H1 (cell line): Measurements from ENCODE around the gene NUP85. TPM values are rescaled to one million over a fixed set of nuclear protein-coding genes. Genes with fewer than 3 reads are reported as not detected.
A peak's percentile ranks its signal among the peaks of the same experiment; 100 is the strongest.

ENCODE experiments used
- CTCF ChIA-PET: fragments of 300-600 bp; sonication (Branson Sonifier 250); formaldehyde crosslinking; loops from one replicate; lab custom pipeline; 2021; ENCODE audit not compliant: partially characterized antibody; lab: Charles Lee
- POLR2A ChIA-PET: fragments of 300-600 bp; sonication (Branson Sonifier 250); formaldehyde crosslinking; loops from one replicate; lab custom pipeline; 2021; ENCODE audit warnings: inconsistent platforms; ENCODE audit not compliant: partially characterized antibody; lab: Charles Lee
- DNase-seq, 2 experiments: peaks; one replicate each; pipeline versions ENCODE4 v3.0.0 to v3.0.0-alpha.2; 2010 to 2022; ENCODE audit warnings: low spot score in 2 of 2, low read depth in 1 of 2, mixed read lengths in 1 of 2
- FAIRE-seq: peaks from 2 replicates; lab custom pipeline; 2011; peaks lifted over from hg19 to GRCh38; lab: Jason Lieb, UNC
- H2AFZ ChIP-seq: 2 replicates; pipeline ENCODE4 v1.8.1; 2012; ENCODE audit warnings: low read length, inconsistent platforms
- H2AK5ac ChIP-seq: 2 replicates; pipeline ENCODE4 v1.6.1; 2013; ENCODE audit warnings: low read depth, low read length
- H2BK120ac ChIP-seq: replicated peaks from 2 replicates; pipeline ENCODE3; 2013; ENCODE audit warnings: low read depth, low read length, inconsistent platforms
- H2BK12ac ChIP-seq: 2 replicates; pipeline ENCODE4 v1.6.1; 2013; ENCODE audit warnings: low read depth, low read length
- H2BK15ac ChIP-seq: 2 replicates; pipeline ENCODE4 v1.6.1; 2013; ENCODE audit warnings: low read length
- H2BK20ac ChIP-seq: 2 replicates; pipeline ENCODE4 v1.6.1; 2013; ENCODE audit warnings: low read length
- H2BK5ac ChIP-seq: 2 replicates; pipeline ENCODE4 v1.6.1; 2013; ENCODE audit warnings: low read depth, low read length
- H3K14ac ChIP-seq: 2 replicates; pipeline ENCODE4 v1.6.1; 2013; ENCODE audit warnings: inconsistent platforms; ENCODE audit not compliant: insufficient read length
- H3K18ac ChIP-seq: 2 replicates; pipeline ENCODE4 v1.6.1; 2013; ENCODE audit warnings: low read length; ENCODE audit errors: extremely low read depth
- H3K23ac ChIP-seq: 2 replicates; pipeline ENCODE4 v1.6.1; 2013; ENCODE audit warnings: inconsistent platforms; ENCODE audit not compliant: insufficient read length
- H3K23me2 ChIP-seq: 2 replicates; pipeline ENCODE4 v1.6.1; 2013; ENCODE audit warnings: low read depth, low read length
- H3K27ac ChIP-seq: 2 replicates; pipeline ENCODE4 v1.6.1; 2011; ENCODE audit warnings: low read depth, low read length, inconsistent platforms
- H3K27me3 ChIP-seq, 4 experiments: replicated peaks in 1 of 4; 1 replicate in 1 of 4; 2 replicates in 3 of 4; pipeline versions ENCODE4 v1.6.1 to v1.8.1; 2011 to 2013; ENCODE audit warnings: low read length in 3 of 4, mild to moderate bottlenecking in 3 of 4, inconsistent platforms in 2 of 4, mixed read lengths in 2 of 4, moderate library complexity in 1 of 4; ENCODE audit not compliant: control insufficient read depth in 3 of 4, insufficient read depth in 3 of 4; ENCODE audit errors: extremely low read depth in 1 of 4
- H3K36me3 ChIP-seq, 4 experiments: 2 replicates each; pipeline versions ENCODE4 v1.6.1 to v1.8.1; 2011 to 2013; ENCODE audit warnings: mild to moderate bottlenecking in 4 of 4, low read length in 3 of 4, moderate library complexity in 2 of 4, control low read depth in 1 of 4, inconsistent platforms in 1 of 4; ENCODE audit not compliant: insufficient read depth in 4 of 4, control insufficient read depth in 2 of 4
- H3K4ac ChIP-seq: replicated peaks from 2 replicates; pipeline ENCODE3; 2013; ENCODE audit warnings: low read length, low read depth, mixed read lengths, inconsistent platforms; ENCODE audit not compliant: insufficient read length
- H3K4me1 ChIP-seq, 4 experiments: replicated peaks in 1 of 4; 1 replicate in 1 of 4; 2 replicates in 3 of 4; pipeline versions ENCODE4 v1.6.1 to v1.8.1; 2011 to 2013; ENCODE audit warnings: low read length in 3 of 4, inconsistent platforms in 2 of 4, mixed read lengths in 1 of 4; ENCODE audit not compliant: insufficient read depth in 4 of 4, control insufficient read depth in 3 of 4
- H3K4me2 ChIP-seq, 2 experiments: 2 replicates each; pipeline versions ENCODE4 v1.6.1 to v1.8.1; 2011 to 2013; ENCODE audit warnings: low read depth in 2 of 2, low read length in 2 of 2, control low read depth in 1 of 2, inconsistent platforms in 1 of 2, mild to moderate bottlenecking in 1 of 2; ENCODE audit not compliant: insufficient read depth in 1 of 2
- H3K4me3 ChIP-seq, 4 experiments: fragments of 200-600, 300-600 bp in 1 of 4; sonication (generic), shearing (Covaris generic), sonication (Bioruptor Twin) in 1 of 4; 2 replicates each; pipeline versions ENCODE4 v1.5.1 to v1.8.1; 2011 to 2016; ENCODE audit warnings: low read length in 4 of 4, low read depth in 3 of 4, control low read depth in 2 of 4, inconsistent platforms in 2 of 4, mild to moderate bottlenecking in 2 of 4, mixed read lengths in 1 of 4, moderate library complexity in 1 of 4; ENCODE audit not compliant: insufficient read depth in 2 of 4; ENCODE audit errors: extremely low read depth in 1 of 4
- H3K56ac ChIP-seq: replicated peaks from 2 replicates; pipeline ENCODE3; 2013; ENCODE audit warnings: low read depth, mild to moderate bottlenecking, mixed read lengths, low read length, inconsistent platforms; ENCODE audit not compliant: insufficient read length
- H3K79me1 ChIP-seq: 2 replicates; pipeline ENCODE4 v1.6.1; 2013; ENCODE audit warnings: low read depth, low read length, control low read depth
- H3K79me2 ChIP-seq, 2 experiments: 2 replicates each; pipeline versions ENCODE4 v1.6.1 to v1.8.1; 2012 to 2013; ENCODE audit warnings: low read length in 2 of 2, mild to moderate bottlenecking in 2 of 2, inconsistent platforms in 1 of 2; ENCODE audit not compliant: insufficient read depth in 2 of 2, control insufficient read depth in 1 of 2
- H3K9ac ChIP-seq, 4 experiments: replicated peaks in 1 of 4; 1 replicate in 1 of 4; 2 replicates in 3 of 4; pipeline versions ENCODE4 v1.6.1 to v1.8.1; 2011 to 2013; ENCODE audit warnings: low read depth in 3 of 4, low read length in 3 of 4, control low read depth in 2 of 4, mild to moderate bottlenecking in 2 of 4, moderate library complexity in 2 of 4, inconsistent platforms in 1 of 4; ENCODE audit errors: extremely low read depth in 1 of 4
- H3K9me3 ChIP-seq, 2 experiments: 2 replicates each; pipeline versions ENCODE4 v1.6.1 to v1.8.1; 2012 to 2013; ENCODE audit warnings: mild to moderate bottlenecking in 2 of 2, moderate library complexity in 2 of 2, control low read depth in 1 of 2, inconsistent platforms in 1 of 2, low read depth in 1 of 2, low read length in 1 of 2, mixed read lengths in 1 of 2; ENCODE audit not compliant: insufficient read depth in 2 of 2
- H4K20me1 ChIP-seq, 2 experiments: replicated peaks in 1 of 2; 2 replicates each; pipeline versions ENCODE3 to v1.8.1; 2011 to 2013; ENCODE audit warnings: inconsistent platforms in 2 of 2, low read length in 2 of 2, mild to moderate bottlenecking in 1 of 2; ENCODE audit not compliant: insufficient read depth in 2 of 2, control insufficient read depth in 1 of 2
- H4K5ac ChIP-seq: 2 replicates; pipeline ENCODE4 v1.6.1; 2013; ENCODE audit warnings: low read length, low read depth, mixed read lengths, inconsistent platforms; ENCODE audit not compliant: insufficient read length
- H4K8ac ChIP-seq: 2 replicates; pipeline ENCODE4 v1.8.0; 2013; ENCODE audit warnings: mild to moderate bottlenecking, moderate library complexity, low read length, inconsistent platforms; ENCODE audit not compliant: insufficient read depth; ENCODE audit errors: extremely low read depth
- H4K91ac ChIP-seq: replicated peaks from 2 replicates; pipeline ENCODE3; 2013; ENCODE audit warnings: low read length, mixed read lengths, inconsistent platforms; ENCODE audit not compliant: insufficient read length
- ASH2L ChIP-seq: fragments of 200-600, 300-600 bp; sonication (generic); IDR thresholded peaks from one replicate; pipeline ENCODE4 v1.7.1; 2017; ENCODE audit warnings: low read length
- BACH1 ChIP-seq: IDR thresholded peaks from 2 replicates; pipeline ENCODE4 v1.6.1; 2012; ENCODE audit warnings: low read length, improper control_type of control experiment
- CHD2 ChIP-seq: IDR thresholded peaks from 2 replicates; pipeline ENCODE4 v1.6.1; 2012; ENCODE audit warnings: low read length, improper control_type of control experiment
- KDM4A ChIP-seq: IDR thresholded peaks from one replicate; pipeline ENCODE4 v1.7.1; 2012; ENCODE audit warnings: low read depth, mild to moderate bottlenecking, moderate library complexity, low read length, inconsistent platforms; ENCODE audit not compliant: severe bottlenecking
- NANOG ChIP-seq: IDR thresholded peaks from 2 replicates; pipeline ENCODE4 v1.6.1; 2011; ENCODE audit warnings: low read length, low read depth, mild to moderate bottlenecking, inconsistent platforms; ENCODE audit not compliant: insufficient read depth, poor library complexity, severe bottlenecking
- POLR2A ChIP-seq, 2 experiments: IDR thresholded peaks; 1 replicate in 1 of 2; 2 replicates in 1 of 2; pipeline ENCODE4 v1.6.1; 2011; ENCODE audit warnings: low read depth in 2 of 2, low read length in 2 of 2, mild to moderate bottlenecking in 2 of 2; ENCODE audit errors: control extremely low read depth in 1 of 2
- RXRA ChIP-seq: IDR thresholded peaks from 2 replicates; pipeline ENCODE4 v1.6.1; 2011; ENCODE audit warnings: low read depth, mild to moderate bottlenecking, low read length, moderate library complexity; ENCODE audit not compliant: insufficient read depth
- SIN3A ChIP-seq, 2 experiments: IDR thresholded peaks in 1 of 2; conservative IDR thresholded peaks in 1 of 2; 2 replicates each; pipeline ENCODE4 v1.6.1; 2011 to 2012; ENCODE audit warnings: low read length in 2 of 2, improper control_type of control experiment in 1 of 2, low read depth in 1 of 2, mild to moderate bottlenecking in 1 of 2
- WGBS, 2 experiments: shearing (Covaris generic) in 1 of 2; methylation state at CpG; one replicate each; pipeline versions ENCODE4 v1.1.6 to v1.1.7; 2013 to 2015; ENCODE audit warnings: low lambda C conversion rate in 2 of 2, mixed read lengths in 2 of 2, inconsistent platforms in 1 of 2, low coverage in 1 of 2, missing lambda C conversion rate in 1 of 2; ENCODE audit not compliant: insufficient replicate concordance in 2 of 2, insufficient coverage in 1 of 2, insufficient read length in 1 of 2; ENCODE audit errors: extremely low coverage in 1 of 2, missing lambda C conversion rate in 1 of 2; 5-methylcytosine and 5-hydroxymethylcytosine counted together
- polyA plus RNA-seq, 7 experiments: library from polyadenylated mRNA; depleted of rRNA in 3 of 7; stranded (reverse) in 5 of 7; unstranded in 2 of 7; fragments of >200 nt in 5 of 7; fragments of 200-250 nt in 2 of 7; gene quantifications; 1 replicate in 5 of 7; 2 replicates in 1 of 7; 4 replicates in 1 of 7; pipeline versions ENCODE4 v1.2.1 to v1.2.3, GENCODE V29; 2011 to 2013; ENCODE audit warnings: missing spikeins in 2 of 7, mixed read lengths in 2 of 7
- total RNA-seq: library from RNA; stranded (reverse); fragmentation: NEBNext Ultra II Directional; extraction: Animal tissue kit (Norgen Biotek cat#: 25700); gene quantifications from 2 replicates; pipeline ENCODE4 v1.2.1, GENCODE V29; 2021

NUP85 gene
- total and polyA plus RNA-seq, 2 of the 8 experiments (the other 6 are each of a cell fraction or from before 2014, with no cell fraction given), result 98.5 to 154 TPM

DNA sequence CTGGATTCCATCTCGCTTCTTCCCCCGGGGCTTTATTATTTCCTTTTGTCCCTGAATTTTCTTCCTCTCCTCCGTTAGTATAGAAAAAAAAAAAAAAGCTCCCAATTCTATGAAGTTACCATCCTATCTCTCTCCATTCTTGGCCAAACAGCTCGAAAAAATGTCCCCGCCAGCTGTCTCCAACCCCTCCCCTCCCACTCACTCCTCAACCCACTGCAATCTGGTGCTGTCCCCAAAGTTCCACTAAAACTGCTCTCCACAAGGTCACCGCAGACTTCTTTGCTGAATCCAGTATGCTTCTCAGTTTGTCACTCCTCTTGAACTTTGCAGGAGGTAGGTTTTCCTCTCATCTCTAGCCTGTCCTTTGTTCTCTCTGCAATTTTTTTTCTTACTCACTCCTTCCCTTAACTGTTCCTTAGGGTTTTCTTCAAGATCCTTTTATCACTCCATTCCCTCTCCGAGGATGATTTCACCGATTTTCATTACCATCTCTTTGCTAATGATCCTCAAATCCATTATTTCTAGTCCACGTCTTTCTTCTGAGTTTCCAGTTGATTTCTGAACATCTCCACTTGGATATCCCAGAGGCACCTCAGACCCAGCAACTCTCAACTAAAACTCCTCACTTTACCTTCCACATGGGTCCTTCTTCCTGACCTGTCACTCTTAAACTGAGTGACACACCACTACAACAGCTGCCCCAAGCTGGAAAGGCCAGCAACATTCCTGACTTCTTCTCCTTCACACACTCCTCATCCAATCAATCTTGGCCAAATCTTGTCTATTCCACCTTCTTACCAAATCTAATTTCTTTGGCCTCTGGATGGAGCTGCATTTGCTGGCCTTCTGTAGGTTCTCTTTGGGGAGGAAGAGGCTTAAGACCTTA, 21.2 kb upstream of the NUP85 start:
- H3K4me2 ChIP-seq, result no peak overlapping the region; a peak in 1 of 4 replicates
- FAIRE-seq, result no peak
- H3K79me1 ChIP-seq, result no peaks in the 10 kb centered on the region; the same call in 1 of the 2 replicates
- no peaks in the 10 kb centered on the region for H3K27me3 ChIP-seq
- no peak overlapping the region for H3K23ac ChIP-seq
- 91% methylated on average over 8 of the region's 9 CpGs; no CpG with 5 or more reads in 1 of the 2 experiments for WGBS, 2 experiments
- peaks cover 2 to 17% (median 5%) of the 10 kb centered on the region in 4 experiments; a peak in 5 of 8 replicates for H3K36me3 ChIP-seq
- no peak overlapping the region for H4K8ac ChIP-seq
- H4K5ac ChIP-seq, result no peak overlapping the region
- no peak overlapping the region for H3K4me3 ChIP-seq
- peaks cover 31 to 33% of the 10 kb centered on the region in 2 experiments for H3K79me2 ChIP-seq
- H3K4me1 ChIP-seq, result peaks cover 0 to 5% (median under 1%) of the 10 kb centered on the region in 4 experiments; a peak in 4 of 7 replicates
- peaks cover 7% of the 10 kb centered on the region in 2 experiments for H4K20me1 ChIP-seq
- H2AK5ac ChIP-seq, result no peak overlapping the region; the same call in 1 of the 2 replicates
- H3K9me3 ChIP-seq, result no peaks in the 10 kb centered on the region
- H3K18ac ChIP-seq, result no peak overlapping the region
- CTCF ChIA-PET, result interaction anchor here (0.5 to 2.2 kb wide), 8 partner anchors 9 to 70 kb away, joined by 3 to 10 read pairs (median 4); partner anchors contain the start of gene NT5C
- H3K27ac ChIP-seq, result no peak overlapping the region
- no peak overlapping the region for H2BK15ac ChIP-seq
- H2BK20ac ChIP-seq, result no peak overlapping the region
- no peak for DNase-seq
- POLR2A ChIA-PET, result interaction anchor here (0.6 to 3.5 kb wide), 19 partner anchors 9 to 272 kb away, joined by 3 to 16 read pairs (median 5); partner anchors contain the start of genes JPT1, MIF4GD, MRPS7 and NT5C
- H3K14ac ChIP-seq, result no peak overlapping the region
- peak overlapping the region; percentile 17 for H3K4ac ChIP-seq
- H3K56ac ChIP-seq, result peak overlapping the region; percentile 66
- H2BK120ac ChIP-seq, result no peak overlapping the region
- H2BK12ac ChIP-seq, result peak overlapping the region; percentile 40; the same call in 1 of the 2 replicates
- H3K9ac ChIP-seq, result no peak overlapping the region
- peaks cover 2% of the 10 kb centered on the region; the same call in 1 of the 2 replicates for H3K23me2 ChIP-seq
- no peak overlapping the region for H4K91ac ChIP-seq
- no peak overlapping the region for H2AFZ ChIP-seq
- no peak overlapping the region for H2BK5ac ChIP-seq
- TF ChIP-seq NANOG (no peak), CHD2 (no peak), SIN3A (conservative IDR thresholded peaks at IDR 0.05 in 1 of 2, IDR thresholded peaks at IDR 0.05 in 1 of 2; ENCODE audit: low read depth in 1 of 2, low read length in 2 of 2) (no peak), KDM4A (no peak), ASH2L (no peak), POLR2A (IDR thresholded peaks at IDR 0.05; ENCODE audit: control extremely low read depth in 1 of 2, low read depth in 2 of 2, low read length in 2 of 2) (no peak), BACH1 (no peak), RXRA (no peak)
